AG04449 (cell line): ENCODE results near the gene ANKDD1A.

ENCODE experiments used
- CTCF ChIA-PET: fragments of 350-600 bp; formaldehyde crosslinking; extraction: SDS; loops from one replicate; lab custom pipeline; 2021; ENCODE audit warnings: antibody characterized with exemption; lab: Yijun Ruan, JAX
- POLR2A ChIA-PET: fragments of 400-600, 350-600 bp; formaldehyde crosslinking; extraction: SDS; loops from one replicate; lab custom pipeline; 2020; ENCODE audit warnings: antibody characterized with exemption, inconsistent platforms; lab: Yijun Ruan, JAX
- DNase-seq: peaks from one replicate; pipeline ENCODE4 v3.0.0-alpha.2; 2010; ENCODE audit warnings: low read depth, low spot score
- H3K4me3 ChIP-seq: 2 replicates; pipeline ENCODE4 v1.5.1; 2011; ENCODE audit warnings: low read depth, mild to moderate bottlenecking, control low read depth, low read length
- TF ChIP-seq, protein P1 (sequence below): IDR thresholded peaks from one replicate; pipeline ENCODE4 v1.5.1; 2011; ENCODE audit warnings: mild to moderate bottlenecking, moderate library complexity, low read length, control low read depth, inconsistent platforms; ENCODE audit not compliant: insufficient read depth; ENCODE audit errors: missing control alignments

ANKDD1A gene

GRCh38 chr15:64951777-64952418, 40.2 kb downstream of the ANKDD1A start:
- POLR2A ChIA-PET = no interaction called here
- CTCF ChIA-PET = no interaction called here
- TF ChIP-seq, protein P1, sequence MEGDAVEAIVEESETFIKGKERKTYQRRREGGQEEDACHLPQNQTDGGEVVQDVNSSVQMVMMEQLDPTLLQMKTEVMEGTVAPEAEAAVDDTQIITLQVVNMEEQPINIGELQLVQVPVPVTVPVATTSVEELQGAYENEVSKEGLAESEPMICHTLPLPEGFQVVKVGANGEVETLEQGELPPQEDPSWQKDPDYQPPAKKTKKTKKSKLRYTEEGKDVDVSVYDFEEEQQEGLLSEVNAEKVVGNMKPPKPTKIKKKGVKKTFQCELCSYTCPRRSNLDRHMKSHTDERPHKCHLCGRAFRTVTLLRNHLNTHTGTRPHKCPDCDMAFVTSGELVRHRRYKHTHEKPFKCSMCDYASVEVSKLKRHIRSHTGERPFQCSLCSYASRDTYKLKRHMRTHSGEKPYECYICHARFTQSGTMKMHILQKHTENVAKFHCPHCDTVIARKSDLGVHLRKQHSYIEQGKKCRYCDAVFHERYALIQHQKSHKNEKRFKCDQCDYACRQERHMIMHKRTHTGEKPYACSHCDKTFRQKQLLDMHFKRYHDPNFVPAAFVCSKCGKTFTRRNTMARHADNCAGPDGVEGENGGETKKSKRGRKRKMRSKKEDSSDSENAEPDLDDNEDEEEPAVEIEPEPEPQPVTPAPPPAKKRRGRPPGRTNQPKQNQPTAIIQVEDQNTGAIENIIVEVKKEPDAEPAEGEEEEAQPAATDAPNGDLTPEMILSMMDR = no peak
- no peak overlapping the region for H3K4me3 ChIP-seq
- no peak for DNase-seq

- CTCF ChIA-PET = no interaction called here
- POLR2A ChIA-PET = no interaction called here
- no peak for DNase-seq
- H3K4me3 ChIP-seq = no peak overlapping the region
- TF ChIP-seq, protein P1 = no peak
Measured at GRCh38 chr15:64954395-64954794, 42.7 kb downstream of the ANKDD1A start.

DNA sequence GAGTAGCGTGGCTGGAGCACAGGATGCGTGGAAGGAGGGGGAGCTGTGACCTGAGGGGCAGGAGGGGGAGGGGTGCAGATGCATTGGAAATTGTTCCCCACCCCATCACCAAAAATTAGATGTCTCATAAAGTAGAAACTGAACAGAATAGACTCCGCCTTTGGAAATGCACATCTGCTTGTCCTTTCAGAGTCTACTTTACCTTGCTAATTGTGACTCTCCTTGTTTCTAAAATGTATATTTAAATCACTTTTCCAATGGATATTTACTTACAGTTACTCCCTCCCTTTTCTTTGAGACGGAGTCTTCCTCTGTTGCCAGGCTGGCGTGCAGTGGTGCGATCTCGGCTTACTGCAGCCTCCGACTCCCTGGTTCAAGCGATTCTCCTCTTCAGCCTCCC, 47.4 kb downstream of the ANKDD1A start:
- TF ChIP-seq, protein P1 = no peak
- no peak for DNase-seq
- ChIA-PET POLR2A (no interaction called here), CTCF (interaction anchor here (1.7 kb wide), 1 partner anchor 231 kb away, joined by 5 read pairs; no protein-coding TSS in a partner anchor)
- H3K4me3 ChIP-seq = no peak overlapping the region

DNA sequence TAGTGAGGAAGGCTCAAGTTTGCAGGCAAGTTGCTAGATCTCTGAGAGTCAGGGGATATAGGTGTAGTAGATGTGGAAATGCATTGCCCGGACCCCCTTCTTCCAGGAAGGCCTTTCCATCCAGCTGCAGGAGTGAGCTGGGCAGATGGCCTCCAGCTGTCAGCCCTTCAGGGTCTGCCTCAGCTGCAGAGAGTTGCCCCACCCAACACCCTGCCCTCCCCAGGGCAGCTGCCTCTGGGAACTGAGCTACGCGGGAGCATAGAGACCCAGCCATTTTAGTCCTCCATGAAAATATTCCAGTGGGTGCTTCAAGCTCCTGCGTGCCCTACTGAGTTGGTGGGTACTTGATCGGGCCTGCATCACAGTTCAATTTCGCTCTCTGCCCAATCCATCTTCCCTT, 48.5 kb downstream of the ANKDD1A start:
- TF ChIP-seq, protein P1 = no peak
- POLR2A ChIA-PET = no interaction called here
- DNase-seq = no peak
- H3K4me3 ChIP-seq = no peak overlapping the region
- CTCF ChIA-PET = no interaction called here

GRCh38 chr15:64961013-64961412, 49.3 kb downstream of the ANKDD1A start:
- TF ChIP-seq, protein P1 = no peak
- no peak overlapping the region for H3K4me3 ChIP-seq
- no peak for DNase-seq
- POLR2A ChIA-PET = no interaction called here
- CTCF ChIA-PET = no interaction called here

GRCh38 chr15:64969401-64969800, 57.7 kb downstream of the ANKDD1A start:
- POLR2A ChIA-PET = no interaction called here
- DNase-seq = no peak
- CTCF ChIA-PET = no interaction called here
- no peak overlapping the region for H3K4me3 ChIP-seq
- TF ChIP-seq, protein P1 = no peak
